Memory B cell (primary cell): Measurements from ENCODE around the gene DIPK1B.

ENCODE experiments used
- ATAC-seq: fragments of 150-1000 bp; cut with Tn5 transposase; 2 replicates; pipeline ENCODE4 v1.10.0; 2021; ENCODE audit warnings: low read depth, mild to moderate bottlenecking, moderate library complexity
- DNase-seq, 2 donors: peaks; one replicate each; pipeline ENCODE4 v3.0.0; 2022; ENCODE audit warnings: low spot score in 2 of 2
- H3K27ac Mint-ChIP-seq: one replicate; pipeline ENCODE4 v1.8.0; 2022; ENCODE audit warnings: mild to moderate bottlenecking, moderate library complexity, mixed read lengths
- H3K27me3 Mint-ChIP-seq: one replicate; pipeline ENCODE4 v1.8.0; 2022; ENCODE audit warnings: mixed read lengths
- H3K36me3 Mint-ChIP-seq: one replicate; pipeline ENCODE4 v1.8.0; 2022; ENCODE audit warnings: mild to moderate bottlenecking, mixed read lengths
- H3K4me1 Mint-ChIP-seq: one replicate; pipeline ENCODE4 v1.8.0; 2022; ENCODE audit warnings: mixed read lengths
- H3K4me3 Mint-ChIP-seq: one replicate; pipeline ENCODE4 v1.8.0; 2022; ENCODE audit warnings: mild to moderate bottlenecking, moderate library complexity, mixed read lengths
- H3K9me3 Mint-ChIP-seq: one replicate; pipeline ENCODE4 v1.8.0; 2022; ENCODE audit warnings: mixed read lengths

DIPK1B gene

DNA sequence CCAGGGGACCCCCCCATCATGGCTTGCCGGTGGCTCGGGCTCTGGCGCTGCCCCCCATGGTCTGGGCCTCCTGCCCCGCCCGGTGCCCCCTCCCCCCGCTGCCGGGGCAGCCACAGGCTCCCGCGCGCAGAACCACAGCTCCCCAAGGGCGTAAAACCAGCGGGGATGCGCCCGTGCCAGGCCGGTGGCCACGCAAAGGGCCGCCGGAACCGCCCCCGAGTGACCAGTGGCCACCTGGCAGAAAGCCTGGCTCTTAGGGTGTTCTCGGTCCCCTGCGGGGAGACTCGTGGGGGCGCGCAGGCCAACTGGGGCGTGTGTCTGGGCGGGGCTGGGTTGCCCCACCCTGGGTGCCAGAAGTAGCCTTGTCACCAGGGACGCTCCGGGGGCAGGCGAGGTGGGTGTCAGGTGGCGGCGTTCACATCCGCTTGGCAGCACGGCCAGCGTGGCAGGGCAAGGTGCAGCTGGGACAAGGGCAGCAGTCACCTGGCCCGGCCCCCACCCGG lies 24.6 kb upstream of the DIPK1B start:
- Mint-ChIP-seq H3K4me3 (peak overlapping the region; percentile 5), H3K27me3 (peaks cover 4% of the 10 kb centered on the region), H3K9me3 (no peaks in the 10 kb centered on the region), H3K4me1 (peaks cover 6% of the 10 kb centered on the region), H3K36me3 (no peaks in the 10 kb centered on the region), H3K27ac (no peak overlapping the region)
- ATAC-seq (no peak), DNase-seq (no peak)

GRCh38 chr9:136688274-136689107 lies 23.9 kb upstream of the DIPK1B start:
- H3K27ac Mint-ChIP-seq: no peak overlapping the region
- H3K4me1 Mint-ChIP-seq: peaks cover 9% of the 10 kb centered on the region
- H3K9me3 Mint-ChIP-seq: no peaks in the 10 kb centered on the region
- no peak for ATAC-seq
- H3K36me3 Mint-ChIP-seq: no peaks in the 10 kb centered on the region
- DNase-seq: no peak
- H3K27me3 Mint-ChIP-seq: peaks cover 10% of the 10 kb centered on the region
- H3K4me3 Mint-ChIP-seq: peak overlapping the region; percentile 45

- Mint-ChIP-seq H3K4me1 (peaks cover 9% of the 10 kb centered on the region), H3K36me3 (no peaks in the 10 kb centered on the region), H3K9me3 (no peaks in the 10 kb centered on the region), H3K27me3 (peaks cover 10% of the 10 kb centered on the region), H3K4me3 (peak overlapping the region; percentile 45), H3K27ac (no peak overlapping the region)
- no peak for ATAC-seq
- DNase-seq: no peak
These were observed 23.3 kb upstream of the DIPK1B start for GRCh38 chr9:136689108-136689460.

DNA sequence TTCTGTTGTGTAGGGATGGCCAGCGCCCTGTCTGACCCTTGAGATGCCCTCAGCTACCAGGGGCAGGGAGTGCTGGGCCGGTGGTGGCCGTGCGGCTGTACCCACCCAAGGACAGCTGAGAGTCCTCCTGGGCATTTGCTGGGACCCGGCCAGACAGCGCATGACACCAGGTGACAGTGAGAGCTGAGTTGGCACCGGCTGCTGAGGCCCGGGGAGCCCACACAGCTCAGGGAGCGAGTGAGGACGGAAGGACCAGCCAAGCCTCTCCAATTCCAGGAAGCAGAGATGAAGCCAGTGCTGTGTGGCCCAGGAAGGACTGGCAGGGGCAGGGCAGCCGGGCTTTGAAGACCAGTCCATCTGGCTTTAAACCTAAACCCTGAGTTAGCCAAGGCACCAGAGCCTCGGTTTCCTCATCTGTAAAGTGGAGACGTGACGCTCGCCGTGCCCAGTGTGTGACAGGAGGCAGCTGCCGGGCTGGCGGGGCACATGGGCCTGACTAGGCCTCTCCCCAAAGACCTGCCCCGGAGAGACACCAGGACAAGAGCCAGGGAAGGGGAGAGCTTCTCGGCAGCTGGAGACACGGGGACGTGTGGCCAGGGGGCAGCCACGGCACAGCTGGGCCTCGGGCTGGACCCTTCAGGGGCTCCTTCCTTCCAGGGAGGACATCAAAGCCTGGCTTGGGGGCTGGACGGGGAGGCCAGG lies 22.1 kb upstream of the DIPK1B start:
- Mint-ChIP-seq H3K4me3 (no peak overlapping the region), H3K36me3 (no peaks in the 10 kb centered on the region), H3K27ac (no peak overlapping the region), H3K4me1 (peaks cover 9% of the 10 kb centered on the region), H3K9me3 (no peaks in the 10 kb centered on the region), H3K27me3 (peaks cover 10% of the 10 kb centered on the region)
- no peak for ATAC-seq
- DNase-seq: no peak

- peaks cover 11% of the 10 kb centered on the region for H3K27me3 Mint-ChIP-seq
- no peak overlapping the region for H3K27ac Mint-ChIP-seq
- DNase-seq (no peak), ATAC-seq (no peak)
- no peaks in the 10 kb centered on the region for H3K9me3 Mint-ChIP-seq
- no peak overlapping the region for H3K4me3 Mint-ChIP-seq
- no peaks in the 10 kb centered on the region for H3K36me3 Mint-ChIP-seq
- peaks cover 8% of the 10 kb centered on the region for H3K4me1 Mint-ChIP-seq
These were observed 21.5 kb upstream of the DIPK1B start for GRCh38 chr9:136690806-136691261.

- H3K4me3 Mint-ChIP-seq: no peak overlapping the region
- H3K9me3 Mint-ChIP-seq: no peaks in the 10 kb centered on the region
- DNase-seq: no peak
- no peak for ATAC-seq
- no peak overlapping the region for H3K27ac Mint-ChIP-seq
- H3K4me1 Mint-ChIP-seq: peaks cover 3% of the 10 kb centered on the region
- peaks cover 14% of the 10 kb centered on the region for H3K27me3 Mint-ChIP-seq
- H3K36me3 Mint-ChIP-seq: no peaks in the 10 kb centered on the region
These were observed 20.8 kb upstream of the DIPK1B start for GRCh38 chr9:136691316-136692184.

DNA sequence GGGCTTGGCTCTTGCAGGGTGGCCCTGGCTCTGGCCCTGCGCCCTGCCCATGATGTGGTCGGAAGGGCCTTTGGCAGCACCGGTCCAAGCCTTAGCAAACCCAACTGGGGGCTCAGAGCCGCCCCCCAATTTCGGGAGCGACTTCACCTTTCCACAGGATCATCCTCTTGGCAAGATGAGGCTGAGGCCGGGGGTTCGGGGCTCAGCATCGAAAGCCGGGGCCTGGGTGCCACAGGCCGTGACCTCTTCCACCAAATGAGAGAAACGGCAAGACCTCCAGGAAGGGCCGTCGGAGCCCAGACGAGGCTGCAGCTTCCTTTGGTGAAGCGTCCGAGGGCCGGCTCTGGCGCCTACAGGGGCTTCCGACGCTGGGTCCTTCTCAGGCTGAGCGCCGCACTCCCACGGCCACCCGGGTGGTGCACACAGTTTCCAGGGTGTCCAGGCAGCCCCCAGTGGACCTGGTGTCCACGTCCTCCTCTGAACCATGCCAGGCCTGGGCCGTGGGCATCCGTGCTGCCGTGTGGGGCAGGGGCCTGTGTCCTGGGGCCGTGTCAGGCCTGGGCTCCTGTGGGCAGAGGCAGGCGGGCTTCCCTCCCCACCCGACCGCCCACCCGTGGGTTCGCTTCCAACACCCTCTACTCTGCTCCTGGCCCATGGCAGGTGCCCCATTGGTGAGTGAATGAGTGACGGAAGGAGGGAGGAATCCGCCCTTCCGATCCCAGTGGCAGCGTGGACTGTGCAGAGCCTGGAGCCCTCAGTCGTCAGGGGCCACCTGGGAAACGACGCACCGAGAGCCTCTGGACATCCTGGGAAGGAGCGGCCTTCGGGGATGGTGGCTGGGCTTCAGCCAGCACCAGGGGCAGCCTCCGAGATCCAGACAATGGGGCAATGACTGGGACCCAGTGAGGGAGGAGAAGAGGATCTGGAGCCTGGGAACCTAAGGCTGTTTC lies 19.9 kb upstream of the DIPK1B start:
- Mint-ChIP-seq H3K27ac (no peak overlapping the region), H3K27me3 (peaks cover 19% of the 10 kb centered on the region), H3K4me3 (no peak overlapping the region), H3K4me1 (peaks cover 9% of the 10 kb centered on the region), H3K9me3 (no peaks in the 10 kb centered on the region), H3K36me3 (no peaks in the 10 kb centered on the region)
- DNase-seq (no peak), ATAC-seq (no peak)

DNA sequence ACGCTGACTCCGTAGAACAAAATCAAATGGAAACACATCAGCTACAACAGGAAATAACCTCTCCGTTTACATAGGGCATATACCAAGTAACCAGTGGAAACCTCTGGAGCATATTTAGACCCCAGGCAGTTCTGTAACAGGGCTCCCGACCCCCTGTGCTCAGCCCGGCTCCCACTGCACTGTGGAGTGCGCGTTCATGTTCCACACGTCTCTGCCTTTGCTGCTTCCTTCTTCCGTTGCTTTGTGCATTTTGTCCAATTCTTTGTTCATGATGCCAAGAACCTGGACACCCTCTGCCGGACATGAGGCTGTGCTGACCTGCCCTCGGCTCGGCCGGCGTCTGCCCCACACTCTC lies 19.3 kb upstream of the DIPK1B start:
- ATAC-seq: no peak
- no peak overlapping the region for H3K27ac Mint-ChIP-seq
- no peak for DNase-seq
- H3K4me3 Mint-ChIP-seq: no peak overlapping the region
- H3K27me3 Mint-ChIP-seq: peaks cover 23% of the 10 kb centered on the region
- no peaks in the 10 kb centered on the region for H3K36me3 Mint-ChIP-seq
- H3K4me1 Mint-ChIP-seq: peaks cover 10% of the 10 kb centered on the region
- no peaks in the 10 kb centered on the region for H3K9me3 Mint-ChIP-seq

- no peak overlapping the region for H3K27ac Mint-ChIP-seq
- no peaks in the 10 kb centered on the region for H3K36me3 Mint-ChIP-seq
- ATAC-seq: peak; percentile 14
- H3K9me3 Mint-ChIP-seq: no peaks in the 10 kb centered on the region
- peaks cover 23% of the 10 kb centered on the region for H3K27me3 Mint-ChIP-seq
- DNase-seq: no peak
- peaks cover 10% of the 10 kb centered on the region for H3K4me1 Mint-ChIP-seq
- no peak overlapping the region for H3K4me3 Mint-ChIP-seq
These were observed 18.7 kb upstream of the DIPK1B start for GRCh38 chr9:136693490-136694162.

DNA sequence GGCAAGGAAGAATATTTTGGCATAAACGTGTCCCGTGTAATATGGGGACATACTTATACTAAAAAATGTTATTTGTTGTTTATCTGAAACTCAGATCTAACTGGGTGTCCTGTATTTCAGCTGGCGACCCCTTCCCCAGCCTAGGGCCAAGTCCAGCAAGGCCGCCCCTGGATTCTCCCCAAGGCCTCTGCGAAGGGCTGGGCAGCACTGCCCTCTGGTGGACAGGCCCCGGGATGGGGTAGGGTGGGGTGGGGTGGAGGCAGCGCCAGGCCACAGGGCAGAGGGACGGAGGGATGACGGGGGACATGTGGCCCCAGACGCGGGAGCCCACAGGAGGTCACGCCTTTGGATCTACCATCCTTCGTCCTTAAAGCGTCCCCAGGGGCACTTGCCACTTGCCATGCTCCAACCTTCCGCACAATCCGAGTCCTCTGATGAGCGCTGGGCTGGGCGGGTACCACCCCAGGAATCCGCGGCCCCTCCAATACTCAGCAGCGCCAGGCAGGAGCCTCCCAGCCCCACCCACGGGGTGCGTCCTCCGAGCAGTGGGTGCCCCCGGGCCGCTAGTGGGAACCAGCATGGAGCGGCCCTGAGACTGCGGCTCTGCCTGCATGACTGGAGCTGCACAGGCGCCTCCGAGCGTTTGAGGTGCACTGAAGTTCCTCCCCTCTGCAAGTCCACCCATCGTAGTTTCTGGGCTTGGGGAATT lies 18.1 kb upstream of the DIPK1B start:
- no peak overlapping the region for H3K4me3 Mint-ChIP-seq
- H3K36me3 Mint-ChIP-seq: no peaks in the 10 kb centered on the region
- no peaks in the 10 kb centered on the region for H3K9me3 Mint-ChIP-seq
- H3K27me3 Mint-ChIP-seq: peaks cover 23% of the 10 kb centered on the region
- DNase-seq: no peak
- H3K27ac Mint-ChIP-seq: no peak overlapping the region
- H3K4me1 Mint-ChIP-seq: peaks cover 10% of the 10 kb centered on the region
- peak; percentile 62 for ATAC-seq

DNA sequence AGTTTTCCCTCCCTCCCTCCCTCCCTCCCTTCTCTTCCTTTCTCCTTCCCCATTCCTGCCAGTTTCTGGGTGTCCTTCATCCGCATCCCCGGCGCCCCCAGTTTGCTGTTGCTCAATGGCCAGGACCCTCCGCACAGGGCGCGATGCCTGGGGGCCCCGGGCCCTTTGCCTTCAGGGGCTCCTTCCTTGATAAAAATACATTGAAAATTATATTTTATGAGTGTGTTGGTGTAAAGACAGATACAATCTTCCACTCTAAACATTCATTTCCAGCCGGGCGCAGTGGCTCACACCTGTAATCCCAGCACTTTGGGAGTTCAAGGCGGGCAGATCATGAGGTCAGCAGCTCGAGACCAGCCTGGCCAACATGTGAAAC lies 17.5 kb upstream of the DIPK1B start:
- Mint-ChIP-seq H3K36me3 (no peaks in the 10 kb centered on the region), H3K4me3 (no peak overlapping the region), H3K27me3 (peaks cover 23% of the 10 kb centered on the region), H3K9me3 (no peaks in the 10 kb centered on the region), H3K27ac (no peak overlapping the region), H3K4me1 (peaks cover 10% of the 10 kb centered on the region)
- no peak for ATAC-seq
- no peak for DNase-seq

DNA sequence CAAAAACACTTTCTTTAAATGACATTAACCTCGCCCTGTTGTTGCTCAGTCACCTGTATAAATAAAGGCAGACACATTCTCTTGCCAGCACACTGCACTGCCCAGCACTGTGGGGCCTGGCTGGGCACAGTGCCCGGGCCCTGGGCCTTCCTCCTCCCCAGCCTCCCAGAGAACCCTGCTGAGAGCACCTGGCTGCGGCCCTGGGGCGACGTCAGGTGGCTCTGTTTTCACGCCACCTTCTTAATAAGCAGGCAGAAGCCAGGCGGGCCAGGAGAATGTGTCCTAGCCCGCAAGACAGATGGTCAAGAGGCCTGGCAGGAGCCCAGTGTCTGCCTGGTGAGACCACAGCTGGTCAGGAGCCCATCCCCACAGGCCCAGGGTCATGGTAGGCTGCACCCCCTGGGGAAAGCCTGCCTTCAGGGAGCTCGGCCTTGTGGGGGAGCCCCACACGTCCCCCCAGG lies 16.9 kb upstream of the DIPK1B start:
- H3K4me3 Mint-ChIP-seq: no peak overlapping the region
- ATAC-seq (no peak), DNase-seq (no peak)
- no peak overlapping the region for H3K27ac Mint-ChIP-seq
- H3K36me3 Mint-ChIP-seq: no peaks in the 10 kb centered on the region
- H3K4me1 Mint-ChIP-seq: peaks cover 14% of the 10 kb centered on the region
- no peaks in the 10 kb centered on the region for H3K9me3 Mint-ChIP-seq
- peaks cover 21% of the 10 kb centered on the region for H3K27me3 Mint-ChIP-seq
